Measurements from ENCODE around the gene KLHL17.

The KLHL17 gene

DNA sequence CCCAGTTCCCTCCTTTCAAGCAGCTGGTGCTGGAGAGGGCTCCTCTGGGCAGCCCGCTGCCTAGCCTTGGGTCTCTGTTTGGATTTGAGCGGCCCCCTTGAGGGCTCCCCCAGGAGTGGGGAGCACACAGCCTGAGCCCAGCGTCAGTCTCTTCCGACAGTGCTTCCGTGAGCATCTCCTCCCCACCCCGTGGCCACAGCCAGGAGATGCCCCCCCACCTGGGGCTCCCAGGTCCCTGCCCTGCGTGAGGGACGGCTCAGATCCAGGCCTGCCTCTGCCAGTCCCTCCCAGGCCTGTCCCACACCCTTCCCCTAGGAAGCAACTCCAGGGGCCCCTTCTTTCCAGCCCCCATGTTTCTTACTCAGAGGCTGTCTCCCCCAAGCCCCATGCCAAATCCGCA, 33.1 kb upstream of the KLHL17 start:
- DNase-seq: no peak
- no peak for TF ChIP-seq POLR2A (IDR thresholded peaks at IDR 0.05; ENCODE audit: low read length)
- no peak for TF ChIP-seq GATA1 (IDR thresholded peaks at IDR 0.05; ENCODE audit: low read depth, low read length)

DNA sequence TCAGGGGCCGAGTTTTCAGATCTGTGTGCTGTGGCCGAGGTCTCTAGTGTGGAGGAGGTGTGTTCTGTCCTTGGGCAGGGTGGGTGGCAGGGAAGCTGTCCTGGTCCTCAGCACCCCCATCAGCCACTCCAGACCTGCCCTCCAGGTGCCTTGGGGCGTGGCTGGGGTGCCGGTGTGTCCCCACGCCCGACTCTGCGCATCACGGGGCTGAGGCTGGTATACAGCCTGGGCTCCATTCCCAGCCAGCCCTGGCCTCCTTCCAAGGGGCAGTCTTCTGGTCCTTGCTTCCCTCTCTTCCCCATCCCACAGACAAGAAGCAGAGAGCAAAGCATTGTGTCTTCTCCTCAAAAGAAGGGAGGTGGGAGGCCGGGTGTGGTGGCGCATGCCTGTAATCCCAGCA, 32.6 kb upstream of the KLHL17 start:
- TF ChIP-seq GATA1 (IDR thresholded peaks at IDR 0.05; ENCODE audit: low read depth, low read length) (no peak), POLR2A (IDR thresholded peaks at IDR 0.05; ENCODE audit: low read length) (no peak)
- DNase-seq: no peak

DNA sequence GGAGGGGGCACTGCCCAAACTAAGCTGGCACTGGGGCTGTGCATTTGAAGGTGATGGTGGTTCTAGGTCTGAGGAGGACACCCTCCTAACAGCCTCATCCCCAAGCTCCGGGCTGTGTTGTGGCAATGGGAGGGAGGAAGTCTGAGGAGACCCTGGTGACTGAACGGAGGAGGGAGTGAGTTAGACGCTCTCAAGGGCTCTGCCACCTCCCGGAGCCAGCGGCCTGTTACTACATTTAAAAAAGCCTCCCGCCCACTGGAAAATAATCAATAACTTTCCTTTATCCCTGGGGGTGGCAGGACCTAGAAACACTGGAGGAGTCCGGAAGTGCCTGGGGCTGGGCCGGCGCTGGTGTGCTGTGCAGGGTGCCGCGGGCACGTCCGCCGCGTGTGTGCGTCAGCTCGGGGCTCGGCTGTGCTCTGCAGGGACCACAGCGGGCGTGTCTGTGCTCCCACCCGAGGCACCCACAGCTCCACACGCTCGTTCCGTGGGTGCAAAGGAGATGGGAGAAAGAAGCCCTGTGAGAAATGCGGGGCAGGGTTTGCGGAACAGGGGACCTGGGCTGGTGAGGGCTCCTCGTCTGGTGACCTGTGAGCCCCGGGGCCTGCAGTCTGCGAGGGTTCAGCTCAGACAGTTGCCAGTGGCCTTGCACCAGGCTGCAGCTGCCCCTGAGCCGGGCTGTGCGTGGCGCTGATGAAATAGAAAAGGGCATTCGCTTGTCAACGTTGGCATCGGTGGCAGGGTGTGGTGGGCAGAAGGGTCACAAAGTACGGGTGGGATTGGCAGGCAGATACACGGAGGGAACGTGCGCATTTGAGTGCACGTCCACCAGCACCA, 31.3 kb upstream of the KLHL17 start:
- no peak for TF ChIP-seq POLR2A (IDR thresholded peaks at IDR 0.05; ENCODE audit: low read length)
- TF ChIP-seq GATA1 (IDR thresholded peaks at IDR 0.05; ENCODE audit: low read depth, low read length): no peak
- no peak for DNase-seq

DNA sequence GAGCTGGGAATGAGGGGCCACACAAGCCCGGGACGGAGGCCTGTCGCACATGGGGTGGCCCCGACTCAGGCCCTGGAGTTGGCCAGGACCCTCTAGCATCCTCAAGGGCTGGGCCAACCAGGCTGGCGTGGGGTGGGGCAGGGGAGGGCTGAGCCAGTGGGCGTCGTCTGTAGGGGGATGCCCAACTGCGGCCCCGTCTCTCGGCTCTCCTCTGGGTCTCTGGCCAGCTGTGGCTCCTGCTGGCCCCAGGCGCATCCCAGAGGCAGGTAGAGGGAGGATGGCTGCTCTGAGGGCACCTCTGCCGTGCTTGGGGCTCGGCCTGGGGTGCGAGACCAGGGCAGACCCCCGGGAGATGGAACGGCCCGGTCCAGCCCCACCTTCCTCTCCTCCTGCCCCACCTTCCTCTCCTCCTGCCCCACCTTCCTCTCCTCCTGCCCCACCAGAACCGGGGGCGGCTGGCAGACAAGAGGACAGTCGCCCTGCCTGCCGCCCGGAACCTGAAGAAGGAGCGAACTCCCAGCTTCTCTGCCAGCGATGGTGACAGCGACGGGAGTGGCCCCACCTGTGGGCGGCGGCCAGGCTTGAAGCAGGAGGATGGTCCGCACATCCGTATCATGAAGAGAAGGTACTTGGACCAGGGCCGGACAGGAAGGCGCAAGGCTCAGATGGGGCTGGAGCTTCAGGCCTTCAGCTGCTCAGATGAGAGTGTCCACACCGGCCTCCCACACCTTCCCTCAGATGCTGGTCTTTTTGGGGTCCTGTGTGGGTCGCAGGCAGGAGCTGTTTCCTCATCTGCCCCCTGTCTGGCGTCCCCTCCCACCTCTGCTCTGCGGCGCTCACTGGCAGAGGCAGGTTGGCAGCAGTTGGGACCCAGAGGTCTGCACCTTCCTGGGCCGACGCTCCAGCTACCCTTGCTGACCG, 30.4 kb upstream of the KLHL17 start:
- TF ChIP-seq GATA1 (IDR thresholded peaks at IDR 0.05; ENCODE audit: low read depth, low read length) (no peak), POLR2A (IDR thresholded peaks at IDR 0.05; ENCODE audit: low read length) (no peak)
- no peak for DNase-seq

DNA sequence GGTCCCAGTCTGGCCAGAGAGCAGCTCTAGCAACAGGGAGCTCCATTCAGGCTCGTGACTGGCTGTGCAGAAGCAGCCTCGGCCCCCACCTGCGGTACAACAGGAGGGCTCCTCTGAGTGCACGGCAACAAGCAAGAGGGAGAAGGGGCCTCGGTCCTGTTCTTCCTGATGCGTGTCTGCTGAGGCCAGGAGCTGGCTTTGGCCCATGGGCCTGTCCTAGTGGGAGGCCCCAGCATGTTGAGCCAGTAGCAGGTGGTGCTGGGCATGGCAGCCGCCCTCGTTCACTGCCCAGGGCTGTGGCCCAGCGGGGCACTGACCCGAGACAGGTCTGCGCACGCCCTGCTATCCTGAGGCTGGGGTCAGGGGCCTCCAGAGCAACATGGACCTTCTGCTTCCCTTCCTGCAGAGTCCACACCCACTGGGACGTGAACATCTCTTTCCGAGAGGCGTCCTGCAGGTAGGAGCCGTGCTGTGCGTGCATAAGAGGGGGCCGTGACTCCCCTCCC, 29.7 kb upstream of the KLHL17 start:
- TF ChIP-seq GATA1 (IDR thresholded peaks at IDR 0.05; ENCODE audit: low read depth, low read length): no peak
- TF ChIP-seq POLR2A (IDR thresholded peaks at IDR 0.05; ENCODE audit: low read length): no peak
- no peak for DNase-seq

DNA sequence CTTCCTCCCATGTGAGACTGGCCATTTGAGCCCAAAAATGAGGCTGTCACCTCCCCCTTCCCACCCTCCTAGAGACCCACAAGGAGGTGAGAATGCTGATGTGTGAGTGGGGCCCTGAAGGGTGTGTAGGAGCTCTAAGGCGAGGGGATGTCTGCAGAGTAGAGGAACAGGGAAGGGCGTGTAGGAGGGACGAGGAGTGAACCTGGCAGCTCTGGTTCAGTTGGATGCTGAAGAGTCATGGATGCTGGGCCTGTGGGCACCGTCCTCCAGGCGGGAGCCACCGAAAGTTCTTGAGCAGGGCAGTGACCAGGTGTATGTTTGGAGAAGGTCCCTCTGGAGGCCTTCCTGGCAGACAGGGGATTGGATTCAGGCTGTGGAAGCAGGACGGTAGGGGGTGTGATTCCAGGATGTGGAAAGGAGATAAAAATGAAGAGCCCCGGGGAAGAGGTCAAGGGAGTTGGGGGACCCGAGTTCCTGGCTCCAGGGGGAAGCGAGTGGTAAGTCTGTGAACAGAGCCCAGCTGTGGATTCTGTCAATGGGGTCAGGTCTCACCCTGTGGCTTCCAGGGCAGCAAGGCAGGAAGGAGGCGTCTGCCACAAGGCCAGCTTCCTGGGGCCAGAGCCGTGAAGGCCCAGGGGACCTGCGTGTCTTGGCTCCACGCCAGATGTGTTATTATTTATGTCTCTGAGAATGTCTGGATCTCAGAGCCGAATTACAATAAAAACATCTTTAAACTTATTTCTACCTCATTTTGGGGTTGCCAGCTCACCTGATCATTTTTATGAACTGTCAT, 28.8 kb upstream of the KLHL17 start:
- TF ChIP-seq POLR2A (IDR thresholded peaks at IDR 0.05; ENCODE audit: low read length) (no peak), GATA1 (IDR thresholded peaks at IDR 0.05; ENCODE audit: low read depth, low read length) (no peak)
- no peak for DNase-seq

DNA sequence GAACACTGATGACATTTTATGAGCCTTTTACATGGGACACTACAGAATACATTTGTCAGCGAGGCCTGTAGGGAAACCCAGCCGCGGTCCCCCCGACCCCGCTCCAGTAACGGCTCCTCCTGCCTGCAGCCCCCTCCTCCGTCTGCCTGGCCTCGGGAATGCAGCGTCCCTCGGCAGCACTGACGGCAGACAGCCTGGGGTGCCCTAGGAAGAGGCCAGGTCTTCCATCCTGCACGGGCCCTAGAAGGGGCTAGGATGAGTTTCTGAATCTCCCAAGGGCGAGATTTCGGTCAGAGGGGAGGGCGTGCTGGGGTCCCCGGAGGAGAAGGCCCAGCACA, 28.2 kb upstream of the KLHL17 start:
- no peak for DNase-seq
- no peak for TF ChIP-seq GATA1 (IDR thresholded peaks at IDR 0.05; ENCODE audit: low read depth, low read length)
- TF ChIP-seq POLR2A (IDR thresholded peaks at IDR 0.05; ENCODE audit: low read length): no peak

DNA sequence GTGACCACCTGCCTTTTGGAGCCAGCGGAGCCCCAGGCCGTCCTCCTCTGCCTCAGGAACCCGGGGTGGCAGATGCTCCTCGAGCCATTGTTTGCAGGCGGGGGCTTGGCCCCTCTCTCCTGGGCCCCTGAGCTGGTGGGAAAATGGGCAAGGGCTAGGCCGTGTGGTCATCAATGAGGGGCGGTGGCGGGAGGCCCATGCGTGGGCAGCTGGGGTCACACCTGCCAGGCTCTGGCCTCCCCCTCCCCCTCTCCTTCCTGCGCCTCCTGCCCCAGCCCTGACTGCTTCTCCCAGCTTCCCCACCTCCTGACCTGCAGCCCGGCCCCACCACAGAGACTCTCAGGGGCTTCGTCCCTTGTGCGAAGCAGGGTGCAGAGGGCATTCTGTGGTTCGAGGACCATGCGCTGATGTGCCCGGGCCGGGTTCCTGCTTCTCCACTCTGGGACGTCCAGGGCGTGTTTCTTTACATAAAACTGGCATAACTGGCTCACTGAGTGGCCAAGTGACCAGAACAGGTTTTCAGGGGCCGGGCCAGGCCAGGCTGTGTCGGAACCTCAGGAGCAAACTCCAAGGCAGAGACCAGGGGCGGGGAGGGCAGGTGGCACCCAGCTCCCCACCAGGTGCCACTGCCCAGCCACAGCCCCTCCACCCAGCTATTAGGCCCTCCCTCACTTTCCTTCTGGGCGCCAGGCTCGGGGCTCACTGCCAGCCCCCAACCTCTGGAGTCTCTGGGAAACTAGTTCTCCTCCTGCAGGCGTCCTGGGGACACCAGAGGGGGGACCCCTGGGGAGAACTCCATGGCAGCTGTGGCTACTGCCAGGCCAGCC, 27.4 kb upstream of the KLHL17 start:
- DNase-seq: no peak
- no peak for TF ChIP-seq POLR2A (IDR thresholded peaks at IDR 0.05; ENCODE audit: low read length)
- TF ChIP-seq GATA1 (IDR thresholded peaks at IDR 0.05; ENCODE audit: low read depth, low read length): no peak

DNA sequence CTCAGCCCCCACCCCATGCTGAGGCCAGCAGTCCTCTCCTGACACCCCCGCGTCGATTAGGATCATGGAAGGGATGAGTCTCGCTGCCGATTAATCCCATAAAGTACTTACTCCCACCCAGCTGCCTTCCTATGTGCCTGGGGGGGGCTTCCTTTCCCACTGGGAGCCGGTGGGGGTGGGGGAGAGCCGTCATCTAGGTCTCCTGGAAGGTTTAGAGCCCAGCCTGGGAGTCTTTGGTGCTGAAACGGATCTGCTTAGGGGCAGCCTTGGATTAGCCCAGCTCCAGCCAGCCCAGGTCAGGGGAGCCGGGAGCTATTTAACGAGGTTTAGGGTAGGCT, 26.8 kb upstream of the KLHL17 start:
- DNase-seq: no peak
- TF ChIP-seq GATA1 (IDR thresholded peaks at IDR 0.05; ENCODE audit: low read depth, low read length): no peak
- no peak for TF ChIP-seq POLR2A (IDR thresholded peaks at IDR 0.05; ENCODE audit: low read length)

DNA sequence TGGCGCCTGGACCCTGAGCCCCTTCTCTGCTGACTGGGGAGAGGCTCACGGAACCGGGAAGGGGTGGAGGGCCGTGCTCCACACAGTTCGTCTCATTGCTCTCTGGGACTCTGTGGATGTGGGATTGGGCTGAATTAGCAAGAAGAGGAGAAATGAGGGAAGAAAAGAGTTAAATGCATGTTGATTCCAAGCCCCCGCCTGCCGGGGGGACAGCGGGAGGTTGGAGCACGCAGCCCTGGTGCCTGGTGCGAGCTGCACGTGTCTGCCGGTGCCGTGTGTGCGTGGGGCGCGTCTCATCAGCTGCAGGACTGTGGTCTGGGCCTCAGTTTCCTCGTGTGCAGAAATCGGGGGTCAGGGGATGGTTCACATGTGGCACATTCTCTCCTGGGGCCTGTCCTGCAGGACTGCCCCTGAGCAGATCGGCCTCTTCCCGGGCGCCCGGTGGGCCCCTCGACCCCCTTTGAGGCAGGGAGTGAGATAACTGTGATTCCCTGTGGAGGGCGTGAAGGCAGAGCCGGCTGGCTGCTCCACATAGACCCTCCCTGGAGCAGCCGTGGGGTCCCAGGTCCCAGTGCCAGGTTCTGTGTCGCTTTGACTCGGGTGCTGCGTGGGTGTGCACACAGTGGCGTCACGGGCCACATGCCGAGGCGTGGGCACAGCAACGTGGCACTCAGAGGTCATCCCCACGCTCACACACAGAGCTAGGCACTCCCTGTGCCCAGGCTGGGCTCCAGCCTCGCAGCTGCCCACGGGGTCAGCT, 25.2 kb upstream of the KLHL17 start:
- DNase-seq: no peak
- TF ChIP-seq GATA1 (IDR thresholded peaks at IDR 0.05; ENCODE audit: low read depth, low read length) (no peak), POLR2A (IDR thresholded peaks at IDR 0.05; ENCODE audit: low read length) (no peak)

DNA sequence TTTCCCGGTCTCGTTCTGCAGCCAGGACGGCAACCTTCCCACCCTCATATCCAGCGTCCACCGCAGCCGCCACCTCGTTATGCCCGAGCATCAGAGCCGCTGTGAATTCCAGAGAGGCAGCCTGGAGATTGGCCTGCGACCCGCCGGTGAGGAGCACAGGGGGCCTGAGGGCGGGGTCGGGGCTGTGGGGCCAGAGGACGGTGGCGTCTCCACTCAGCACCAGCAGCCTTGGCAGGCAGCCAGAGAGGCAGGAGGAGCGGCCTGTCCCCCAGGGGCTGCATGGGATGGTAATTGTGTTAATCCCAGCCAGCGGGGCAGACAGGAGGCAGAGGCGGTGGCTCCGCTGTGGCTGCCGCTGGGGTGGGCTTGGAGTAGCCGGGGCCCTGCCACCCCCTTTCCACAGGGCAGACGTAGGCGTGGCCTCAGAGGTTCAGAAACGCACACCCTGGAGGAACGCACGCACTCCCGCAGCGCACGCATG, 24.6 kb upstream of the KLHL17 start:
- TF ChIP-seq GATA1 (IDR thresholded peaks at IDR 0.05; ENCODE audit: low read depth, low read length): no peak
- TF ChIP-seq POLR2A (IDR thresholded peaks at IDR 0.05; ENCODE audit: low read length): no peak
- no peak for DNase-seq

Measured in erythroblast (primary cell).